ENCODE results near the gene GALNS. TPM values are rescaled to one million over a fixed set of nuclear protein-coding genes. Genes with fewer than 3 reads are reported as not detected.

The GALNS gene
- total and polyA plus RNA-seq, 8 donors = 5.7 to 26.1 (median 9.1) TPM

GRCh38 chr16:88777471-88778270, 79.1 kb downstream of the GALNS start:
- ATAC-seq (no peak), FAIRE-seq (no peak), DNase-seq (peak in 2 of 6 donors; percentile 14 to 46)
- TF ChIP-seq, protein P1, sequence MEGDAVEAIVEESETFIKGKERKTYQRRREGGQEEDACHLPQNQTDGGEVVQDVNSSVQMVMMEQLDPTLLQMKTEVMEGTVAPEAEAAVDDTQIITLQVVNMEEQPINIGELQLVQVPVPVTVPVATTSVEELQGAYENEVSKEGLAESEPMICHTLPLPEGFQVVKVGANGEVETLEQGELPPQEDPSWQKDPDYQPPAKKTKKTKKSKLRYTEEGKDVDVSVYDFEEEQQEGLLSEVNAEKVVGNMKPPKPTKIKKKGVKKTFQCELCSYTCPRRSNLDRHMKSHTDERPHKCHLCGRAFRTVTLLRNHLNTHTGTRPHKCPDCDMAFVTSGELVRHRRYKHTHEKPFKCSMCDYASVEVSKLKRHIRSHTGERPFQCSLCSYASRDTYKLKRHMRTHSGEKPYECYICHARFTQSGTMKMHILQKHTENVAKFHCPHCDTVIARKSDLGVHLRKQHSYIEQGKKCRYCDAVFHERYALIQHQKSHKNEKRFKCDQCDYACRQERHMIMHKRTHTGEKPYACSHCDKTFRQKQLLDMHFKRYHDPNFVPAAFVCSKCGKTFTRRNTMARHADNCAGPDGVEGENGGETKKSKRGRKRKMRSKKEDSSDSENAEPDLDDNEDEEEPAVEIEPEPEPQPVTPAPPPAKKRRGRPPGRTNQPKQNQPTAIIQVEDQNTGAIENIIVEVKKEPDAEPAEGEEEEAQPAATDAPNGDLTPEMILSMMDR (IDR thresholded peaks at IDR 0.05) = no peak
- intact Hi-C loops (cut with DNase I) = no loop called here
- no peaks in the 10 kb centered on the region for H3K9me3 ChIP-seq
- H3K4me3 ChIP-seq = no peak overlapping the region
- H3K27me3 ChIP-seq = no peaks in the 10 kb centered on the region
- 77 to 86% methylated on average over 34 of the region's 34 CpGs for WGBS, 2 donors
- H3K36me3 ChIP-seq = no peaks in the 10 kb centered on the region
- no peaks in the 10 kb centered on the region for H3K4me1 ChIP-seq
- H3K27ac ChIP-seq = no peak overlapping the region

DNA sequence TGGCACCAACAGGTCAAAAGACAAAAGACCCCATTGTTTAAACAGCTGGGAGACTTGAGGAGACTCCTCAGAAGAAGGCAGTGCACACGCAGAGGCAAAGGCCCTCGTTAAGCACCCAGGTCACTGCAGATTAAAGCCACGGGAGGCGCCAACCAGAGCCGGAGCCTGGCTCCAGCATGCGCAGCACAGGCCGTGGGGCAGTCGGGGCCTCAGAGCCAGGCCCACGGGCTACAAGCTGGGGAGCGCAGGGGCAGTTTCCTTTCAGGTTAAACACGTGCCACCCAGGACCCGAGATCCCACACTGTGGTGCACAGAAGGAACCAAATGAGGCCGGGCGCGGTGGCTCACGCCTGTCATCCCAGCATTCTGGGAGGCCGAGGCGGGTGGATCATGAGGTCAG, 80.9 kb downstream of the GALNS start:
- no peak for FAIRE-seq

GRCh38 chr16:88774544-88775393, 82.0 kb downstream of the GALNS start:
- 88 to 92% methylated on average over 32 of the region's 32 CpGs for WGBS, 2 donors
- DNase-seq (peak in 2 of 6 donors; percentile 20 to 54), FAIRE-seq (no peak), ATAC-seq (no peak)
- TF ChIP-seq, protein P1 (IDR thresholded peaks at IDR 0.05) = no peak
- intact Hi-C loops (cut with DNase I) = no loop called here
- no peaks in the 10 kb centered on the region for H3K4me1 ChIP-seq
- no peaks in the 10 kb centered on the region for H3K9me3 ChIP-seq
- no peaks in the 10 kb centered on the region for H3K27me3 ChIP-seq
- H3K4me3 ChIP-seq = no peak overlapping the region
- H3K27ac ChIP-seq = no peak overlapping the region
- H3K36me3 ChIP-seq = no peaks in the 10 kb centered on the region

More for the DNA sequence above, 80.9 kb downstream of the GALNS start:
- no peak overlapping the region for H3K27ac ChIP-seq
- no peak for ATAC-seq
- peak in 2 of 6 donors; percentile 8 to 42 for DNase-seq
- H3K4me1 ChIP-seq = no peaks in the 10 kb centered on the region
- intact Hi-C loops (cut with DNase I) = no loop called here
- H3K27me3 ChIP-seq = no peaks in the 10 kb centered on the region
- TF ChIP-seq, protein P1 (IDR thresholded peaks at IDR 0.05) = no peak
- WGBS, 2 donors = 87 to 90% methylated on average over 16 to 18 of the region's 18 CpGs
- no peaks in the 10 kb centered on the region for H3K36me3 ChIP-seq
- H3K4me3 ChIP-seq = no peak overlapping the region
- no peaks in the 10 kb centered on the region for H3K9me3 ChIP-seq

- no peaks in the 10 kb centered on the region for H3K27me3 ChIP-seq
- WGBS, 2 donors = 48 to 49% methylated on average over 10 to 12 of the region's 12 CpGs
- no peaks in the 10 kb centered on the region for H3K4me1 ChIP-seq
- H3K4me3 ChIP-seq = no peak overlapping the region
- no peaks in the 10 kb centered on the region for H3K9me3 ChIP-seq
- H3K27ac ChIP-seq = peak overlapping the region in 2 of 4 donors; percentile 67 to 71
- intact Hi-C loops (cut with DNase I) = no loop called here
- ATAC-seq (peak in 1 of 4 donors; percentile 9), FAIRE-seq (no peak), DNase-seq (peak in 2 of 6 donors; percentile 46 to 69)
- TF ChIP-seq, protein P1 (IDR thresholded peaks at IDR 0.05) = no peak
- no peaks in the 10 kb centered on the region for H3K36me3 ChIP-seq
These were observed 82.9 kb downstream of the GALNS start for GRCh38 chr16:88773812-88774291.

All from pancreas (tissue), 10 donors.